LNCaP clone FGC (cell line): ENCODE data around the gene HCAR1.

ENCODE experiments used
- DNase-seq: peaks from one replicate; pipeline ENCODE4 v3.0.0-alpha.2; 2011; ENCODE audit warnings: low read depth
- H3K4me3 ChIP-seq: 2 replicates; pipeline ENCODE4 v1.5.1; 2011; ENCODE audit warnings: mild to moderate bottlenecking, low read depth, low read length, control low read depth
- CTCF ChIP-seq: IDR thresholded peaks from 2 replicates; pipeline ENCODE4 v1.5.1; 2012; ENCODE audit warnings: mild to moderate bottlenecking; ENCODE audit not compliant: control insufficient read depth, insufficient read depth; ENCODE audit errors: extremely low read depth

The HCAR1 gene

GRCh38 chr12:122749569-122750332 lies 19.1 kb upstream of the HCAR1 start:
- no peak for TF ChIP-seq CTCF
- peak overlapping the region; percentile 42 for H3K4me3 ChIP-seq
- peak; percentile 94 for DNase-seq

GRCh38 chr12:122747224-122748135 lies 16.8 kb upstream of the HCAR1 start:
- no peak for TF ChIP-seq CTCF
- H3K4me3 ChIP-seq, result no peak overlapping the region
- no peak for DNase-seq

GRCh38 chr12:122743895-122744525 lies 13.4 kb upstream of the HCAR1 start:
- H3K4me3 ChIP-seq, result no peak overlapping the region
- no peak for TF ChIP-seq CTCF
- DNase-seq, result no peak

- H3K4me3 ChIP-seq, result no peak overlapping the region
- no peak for DNase-seq
- TF ChIP-seq CTCF, result no peak
These were observed 9.7 kb upstream of the HCAR1 start for GRCh38 chr12:122740351-122740750.

- no peak for DNase-seq
- no peak for TF ChIP-seq CTCF
- no peak overlapping the region for H3K4me3 ChIP-seq
These were observed 7.9 kb upstream of the HCAR1 start for GRCh38 chr12:122738571-122738970.

- no peak for TF ChIP-seq CTCF
- no peak for DNase-seq
These were observed 2.0 kb upstream of the HCAR1 start for GRCh38 chr12:122732611-122733010.

More at GRCh38 chr12:122732611-122733010, 2.0 kb upstream of the HCAR1 start:
- no peak overlapping the region for H3K4me3 ChIP-seq
